Esophagus squamous epithelium (tissue), 5 donors: ENCODE data around the gene STARD13. TPM values are rescaled to one million over a fixed set of nuclear protein-coding genes. Genes with fewer than 3 reads are reported as not detected.
A peak's percentile ranks its signal among the peaks of the same experiment; 100 is the strongest.

Source experiments
- DNase-seq: peaks from one replicate; lab custom pipeline; 2025; lab: John Stamatoyannopoulos, UW
- H3K27ac ChIP-seq, 4 donors: fragments of 200-600 bp; sonication (generic); one replicate each; pipeline ENCODE4 v1.5.1; 2016 to 2019; ENCODE audit warnings: mild to moderate bottlenecking in 1 of 4
- H3K27me3 ChIP-seq, 4 donors: fragments of 200-600 bp; sonication (generic); 1 replicate in 3 of 4; 2 replicates in 1 of 4; pipeline versions ENCODE4 v1.5.1 to v1.6.0; 2017 to 2021; ENCODE audit warnings: antibody characterized with exemption in 1 of 4
- H3K36me3 ChIP-seq, 3 donors: fragments of 200-600 bp; sonication (generic); one replicate each; pipeline ENCODE4 v1.5.1; 2016 to 2019
- H3K4me1 ChIP-seq, 3 donors: fragments of 200-600 bp; sonication (generic); one replicate each; pipeline ENCODE4 v1.5.1; 2017 to 2019
- H3K4me3 ChIP-seq, 4 donors: fragments of 200-600 bp; sonication (generic); 1 replicate in 3 of 4; 2 replicates in 1 of 4; pipeline ENCODE4 v1.5.1; 2016 to 2019; ENCODE audit warnings: mild to moderate bottlenecking in 2 of 4, moderate library complexity in 1 of 4
- H3K9me3 ChIP-seq, 3 donors: fragments of 200-600 bp; sonication (generic); one replicate each; pipeline ENCODE4 v1.5.1; 2016 to 2019
- POLR2A ChIP-seq, 4 donors: fragments of 450-650 bp; IDR thresholded peaks; one replicate each; pipeline ENCODE4 v1.6.1; 2017; ENCODE audit warnings: antibody characterized with exemption in 4 of 4, mild to moderate bottlenecking in 4 of 4, moderate library complexity in 3 of 4
- WGBS, 2 donors: methylation state at CpG; one replicate each; pipeline ENCODE4 v1.1.5; 2018; 5-methylcytosine and 5-hydroxymethylcytosine counted together
- intact Hi-C: fragments of 100-400 bp; cut with DNase I; formaldehyde crosslinking; loops from one replicate; pipeline ENCODE4 v1.15.0; 2022
- total RNA-seq, 4 donors: library from RNA; depleted of rRNA; stranded (reverse); fragments of >200 nt; gene quantifications; one replicate each; pipeline ENCODE4 v1.1.0, GENCODE V29; 2016
- TF ChIP-seq, protein P1 (sequence below), 6 experiments: fragments of 450-650 bp in 4 of 6; fragments of 200-600 bp in 2 of 6; sonication (generic) in 2 of 6; IDR thresholded peaks; one replicate each; pipeline ENCODE4 v1.5.1; 2016 to 2019; ENCODE audit warnings: antibody characterized with exemption in 6 of 6, mild to moderate bottlenecking in 4 of 6, moderate library complexity in 4 of 6
- donor health status: DM: yes; HTN: yes; CAD: no.

Gene STARD13
- total RNA-seq, 4 donors from 2014 or later: 1.3 to 18.7 (median 4.4) TPM

DNA sequence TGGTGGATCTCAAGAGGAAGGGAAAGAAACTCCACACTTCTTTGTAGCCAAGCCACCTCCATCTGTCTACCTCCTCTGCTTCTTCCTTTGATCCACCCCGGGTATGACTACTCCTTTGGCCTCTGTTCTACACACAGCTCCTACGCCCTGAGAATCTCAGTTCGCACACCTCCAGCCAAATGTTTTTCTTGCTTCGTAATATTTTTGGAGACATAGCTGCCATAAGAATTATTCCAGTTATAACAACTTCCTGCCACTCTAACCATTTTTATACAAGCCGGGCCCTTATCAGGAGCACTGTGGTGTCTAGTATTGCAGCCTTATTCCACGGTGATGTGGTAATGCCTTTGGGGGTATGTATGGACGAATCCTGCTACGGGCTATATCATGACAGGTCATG lies 126.7 kb downstream of the STARD13 start:
- H3K9me3 ChIP-seq: peaks cover 0 to 13% (median 0%) of the 10 kb centered on the region in 3 donors
- 87 to 91% methylated on average over 8 of the region's 8 CpGs for WGBS, 2 donors
- peaks cover 0 to 26% (median 0%) of the 10 kb centered on the region in 3 donors for H3K36me3 ChIP-seq
- H3K4me1 ChIP-seq: peaks cover 0 to 4% (median 2%) of the 10 kb centered on the region in 3 donors
- intact Hi-C loops: no loop called here
- no peak overlapping the region for H3K4me3 ChIP-seq
- H3K27me3 ChIP-seq: no peaks in the 10 kb centered on the region
- no peak for DNase-seq
- TF ChIP-seq POLR2A (IDR thresholded peaks at IDR 0.05): no peak
- TF ChIP-seq, protein P1, sequence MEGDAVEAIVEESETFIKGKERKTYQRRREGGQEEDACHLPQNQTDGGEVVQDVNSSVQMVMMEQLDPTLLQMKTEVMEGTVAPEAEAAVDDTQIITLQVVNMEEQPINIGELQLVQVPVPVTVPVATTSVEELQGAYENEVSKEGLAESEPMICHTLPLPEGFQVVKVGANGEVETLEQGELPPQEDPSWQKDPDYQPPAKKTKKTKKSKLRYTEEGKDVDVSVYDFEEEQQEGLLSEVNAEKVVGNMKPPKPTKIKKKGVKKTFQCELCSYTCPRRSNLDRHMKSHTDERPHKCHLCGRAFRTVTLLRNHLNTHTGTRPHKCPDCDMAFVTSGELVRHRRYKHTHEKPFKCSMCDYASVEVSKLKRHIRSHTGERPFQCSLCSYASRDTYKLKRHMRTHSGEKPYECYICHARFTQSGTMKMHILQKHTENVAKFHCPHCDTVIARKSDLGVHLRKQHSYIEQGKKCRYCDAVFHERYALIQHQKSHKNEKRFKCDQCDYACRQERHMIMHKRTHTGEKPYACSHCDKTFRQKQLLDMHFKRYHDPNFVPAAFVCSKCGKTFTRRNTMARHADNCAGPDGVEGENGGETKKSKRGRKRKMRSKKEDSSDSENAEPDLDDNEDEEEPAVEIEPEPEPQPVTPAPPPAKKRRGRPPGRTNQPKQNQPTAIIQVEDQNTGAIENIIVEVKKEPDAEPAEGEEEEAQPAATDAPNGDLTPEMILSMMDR (IDR thresholded peaks at IDR 0.05): no peak
- no peak overlapping the region for H3K27ac ChIP-seq

DNA sequence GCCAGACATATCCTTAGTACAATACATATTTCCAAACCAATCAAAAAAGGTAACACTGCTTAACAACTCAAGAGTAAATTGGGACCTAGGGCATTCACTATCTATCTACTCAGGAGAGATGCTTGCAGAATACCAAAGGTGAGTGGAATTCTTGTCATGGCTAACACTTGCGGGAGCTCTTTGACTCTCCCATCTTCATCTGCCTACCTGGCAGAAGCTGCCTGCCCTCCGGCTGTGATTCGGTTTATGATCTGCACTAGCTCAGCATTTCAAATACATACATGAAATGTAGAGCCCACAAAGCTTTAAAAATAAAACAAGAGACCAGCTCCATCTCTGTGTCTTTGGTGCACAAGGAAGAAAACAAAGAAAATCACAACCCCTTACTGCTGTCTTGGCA lies 127.3 kb downstream of the STARD13 start:
- Histone ChIP-seq H3K9me3 (peaks cover 0 to 13% (median 0%) of the 10 kb centered on the region in 3 donors), H3K36me3 (peaks cover 0 to 24% (median 0%) of the 10 kb centered on the region in 3 donors), H3K4me3 (no peak overlapping the region), H3K27ac (no peak overlapping the region), H3K27me3 (no peaks in the 10 kb centered on the region), H3K4me1 (peaks cover 0 to 10% (median 2%) of the 10 kb centered on the region in 3 donors)
- DNase-seq: no peak
- TF ChIP-seq, protein P1 (IDR thresholded peaks at IDR 0.05): no peak
- no peak for TF ChIP-seq POLR2A (IDR thresholded peaks at IDR 0.05)
- intact Hi-C loops: no loop called here
- WGBS, 2 donors: 82 to 98% methylated on average over 3 of the region's 3 CpGs

DNA sequence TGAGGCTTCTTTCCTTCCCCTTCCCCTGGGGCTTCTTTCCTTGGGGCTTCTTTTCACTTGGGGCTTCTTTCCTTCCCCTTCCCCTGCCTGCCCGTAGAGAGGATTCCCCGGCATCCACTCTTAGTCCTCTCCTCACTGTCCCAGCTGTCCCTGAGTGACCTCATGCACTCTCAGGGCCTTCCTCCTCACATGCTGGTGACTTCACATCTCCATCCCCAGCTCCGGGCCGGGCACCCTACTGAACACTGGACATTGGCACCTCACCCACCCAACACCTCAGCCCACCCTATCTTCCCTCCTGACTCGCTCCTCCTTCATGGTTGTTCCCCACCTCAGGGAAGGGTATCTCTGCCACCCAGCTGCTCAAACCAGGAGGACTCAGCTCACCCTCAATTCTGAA lies 130.6 kb downstream of the STARD13 start:
- DNase-seq: no peak
- no peak for TF ChIP-seq POLR2A (IDR thresholded peaks at IDR 0.05)
- TF ChIP-seq, protein P1 (IDR thresholded peaks at IDR 0.05): no peak
- no peaks in the 10 kb centered on the region for H3K9me3 ChIP-seq
- 85 to 90% methylated on average over 4 to 5 of the region's 5 CpGs for WGBS, 2 donors
- H3K27me3 ChIP-seq: no peaks in the 10 kb centered on the region
- H3K27ac ChIP-seq: peak overlapping the region in 2 of 4 donors; percentile 2 to 73
- H3K4me1 ChIP-seq: peaks cover 0 to 17% (median 2%) of the 10 kb centered on the region in 3 donors
- no peak overlapping the region for H3K4me3 ChIP-seq
- H3K36me3 ChIP-seq: peaks cover 0 to 7% (median 0%) of the 10 kb centered on the region in 3 donors
- intact Hi-C loops: no loop called here

DNA sequence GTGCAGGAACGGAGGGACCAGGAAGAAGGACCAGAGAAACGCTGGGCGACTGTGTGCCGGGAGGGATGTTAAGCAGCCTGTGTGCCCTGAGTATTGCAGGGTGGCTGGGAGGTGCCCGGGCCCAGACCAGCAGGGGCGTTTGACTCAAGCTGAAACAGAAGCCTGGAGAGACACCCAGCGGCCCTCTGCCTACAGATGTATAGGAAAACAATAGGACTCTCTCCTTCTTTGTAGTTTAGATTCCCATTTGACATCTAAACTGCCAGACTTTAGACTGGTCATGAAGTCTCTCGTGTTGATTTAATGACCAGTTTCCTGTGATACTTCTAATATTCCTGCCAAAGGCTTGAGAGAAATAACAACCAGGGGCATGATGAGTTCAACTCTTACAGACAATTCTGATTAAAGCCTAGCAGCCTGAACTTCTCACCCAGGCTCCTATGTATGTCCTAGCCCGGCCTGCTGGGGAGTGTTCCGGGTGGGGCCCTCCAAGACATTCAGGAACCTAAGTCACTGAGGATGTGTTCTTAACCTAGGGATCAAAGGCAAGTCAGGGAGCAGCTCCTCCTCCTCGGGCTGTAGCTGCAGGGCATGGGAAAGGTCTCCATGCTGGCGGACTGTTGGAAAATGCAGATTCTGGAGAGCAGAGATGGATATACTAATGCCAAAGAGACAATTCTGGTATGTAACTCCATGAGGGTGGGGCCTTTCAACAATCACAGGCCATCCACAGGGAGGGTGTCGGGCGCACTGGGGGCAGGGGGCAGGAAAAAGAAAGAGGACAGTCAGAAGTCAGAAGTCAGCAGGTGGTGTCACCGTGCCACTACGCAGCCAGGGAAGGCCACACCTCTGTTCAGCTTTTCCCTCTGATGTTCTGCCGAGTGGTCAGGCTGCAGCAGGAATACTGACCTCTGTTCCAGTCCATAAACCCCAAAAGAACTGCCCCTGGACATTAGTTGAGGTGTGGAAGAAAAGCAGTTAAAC lies 131.8 kb downstream of the STARD13 start:
- H3K4me3 ChIP-seq: no peak overlapping the region
- peaks cover 0 to 17% (median 2%) of the 10 kb centered on the region in 3 donors for H3K4me1 ChIP-seq
- intact Hi-C loops: no loop called here
- TF ChIP-seq, protein P1 (IDR thresholded peaks at IDR 0.05): no peak
- TF ChIP-seq POLR2A (IDR thresholded peaks at IDR 0.05): no peak
- peak overlapping the region; percentile 22 to 73 (median 56) for H3K27ac ChIP-seq
- DNase-seq: no peak
- H3K27me3 ChIP-seq: no peaks in the 10 kb centered on the region
- peaks cover 0 to 6% (median 0%) of the 10 kb centered on the region in 3 donors for H3K36me3 ChIP-seq
- no peaks in the 10 kb centered on the region for H3K9me3 ChIP-seq
- 69 to 89% methylated on average over 12 to 14 of the region's 17 CpGs for WGBS, 2 donors

DNA sequence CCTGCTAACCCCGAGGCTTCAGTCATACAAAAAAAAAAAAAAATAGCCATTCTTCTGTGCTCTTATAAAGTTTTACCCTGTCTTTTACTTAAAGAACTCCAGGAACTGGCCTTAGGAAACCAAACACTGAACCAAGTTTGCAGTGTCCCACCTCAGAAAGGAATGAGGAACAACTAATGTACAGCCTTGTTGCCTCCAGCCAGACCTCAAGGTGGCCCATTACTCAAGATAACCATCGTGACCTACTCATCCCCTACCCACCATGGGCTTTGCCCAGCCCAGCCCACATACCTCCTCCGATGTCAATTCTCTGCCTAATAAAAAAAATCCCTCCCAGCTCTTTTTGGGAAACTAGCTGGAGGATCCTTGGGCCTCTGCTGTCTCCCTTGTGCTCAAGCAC lies 133.2 kb downstream of the STARD13 start:
- TF ChIP-seq POLR2A (IDR thresholded peaks at IDR 0.05): no peak
- TF ChIP-seq, protein P1 (IDR thresholded peaks at IDR 0.05): no peak
- whole genome bisulfite sequencing, 2 donors: 73 to 80% methylated on average over 3 of the region's 3 CpGs
- intact Hi-C loops: no loop called here
- H3K27me3 ChIP-seq: no peaks in the 10 kb centered on the region
- H3K36me3 ChIP-seq: no peaks in the 10 kb centered on the region
- peaks cover 0 to 17% (median 2%) of the 10 kb centered on the region in 3 donors for H3K4me1 ChIP-seq
- DNase-seq: no peak
- no peaks in the 10 kb centered on the region for H3K9me3 ChIP-seq
- H3K27ac ChIP-seq: peak overlapping the region in 2 of 4 donors; percentile 50 to 73
- H3K4me3 ChIP-seq: no peak overlapping the region
